GM23338 (cell line): ENCODE measurements around the gene ADCYAP1. TPM values are rescaled to one million over a fixed set of nuclear protein-coding genes. Genes with fewer than 3 reads are reported as not detected.

Experiments used
- polyA plus RNA-seq: library from polyadenylated mRNA; unstranded; fragments of >200 nt; fragmentation: Nextera tagmentation; extraction: Ambion mirVana; gene quantifications from 2 replicates; pipeline ENCODE4 v1.2.1, GENCODE V29; 2016
- total RNA-seq: library from RNA; depleted of rRNA; stranded (reverse); fragments of >200 nt; shearing (Covaris generic); gene quantifications from 2 replicates; pipeline ENCODE4 v1.2.3, GENCODE V29; 2014; rRNA removed

Gene ADCYAP1
- total and polyA plus RNA-seq, 2 experiments from 2014 or later = not detected

Other genes starting within 250 kb of the ADCYAP1 start
- gene TYMS, start 247.2 kb upstream of the ADCYAP1 start, total RNA-seq = 52.9 and 60.5 TPM in 2 replicates
- gene TYMS, start 247.2 kb upstream of the ADCYAP1 start, polyA plus RNA-seq = 62.9 and 72.3 TPM in 2 replicates
- 20.5 and 36.4 TPM in 2 replicates for gene ENOSF1, start 192.2 kb upstream of the ADCYAP1 start, total RNA-seq
- 30.1 and 32.0 TPM in 2 replicates for gene ENOSF1, start 192.2 kb upstream of the ADCYAP1 start, polyA plus RNA-seq
- gene YES1, start 92.6 kb upstream of the ADCYAP1 start, total RNA-seq = 327 and 340 TPM in 2 replicates
- 25.4 and 27.3 TPM in 2 replicates for gene YES1, start 92.6 kb upstream of the ADCYAP1 start, polyA plus RNA-seq